ENCODE measurements around the gene NAGLU. TPM values are rescaled to one million over a fixed set of nuclear protein-coding genes. Genes with fewer than 3 reads are reported as not detected.

NAGLU gene
- total and polyA plus RNA-seq, 10 of the 15 experiments (the other 5 are each of a cell fraction or from before 2014, with no cell fraction given) = 0.23 to 27.5 (median 8.9) TPM

DNA sequence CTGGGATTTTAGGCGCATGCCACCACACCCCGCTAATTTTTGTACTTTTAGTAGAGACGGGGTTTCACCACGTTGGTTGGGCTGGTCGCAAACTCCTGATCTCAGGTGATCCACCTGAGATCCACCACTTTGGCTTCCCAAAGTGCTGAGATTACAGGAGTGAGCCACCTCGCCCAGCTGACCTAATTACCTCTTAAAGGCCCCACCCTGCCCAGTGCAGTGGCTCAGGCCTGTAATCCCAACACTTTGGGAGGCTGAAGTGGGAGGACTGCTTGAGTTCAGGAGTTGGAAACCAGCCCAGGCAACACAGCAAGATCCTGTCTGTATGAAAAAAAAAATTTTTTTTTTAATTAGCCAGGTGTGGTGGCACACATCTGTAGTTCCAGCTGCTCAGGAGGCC lies 23.0 kb downstream of the NAGLU start:
- in situ Hi-C loops (cut with MboI) = no loop called here
- WGBS (ENCODE audit: insufficient coverage, insufficient replicate concordance, low lambda C conversion rate, missing lambda C conversion rate) = 95% methylated on average over 6 of the region's 6 CpGs

More for the DNA sequence above, 23.0 kb downstream of the NAGLU start:
- ChIA-PET RAD21 (ENCODE audit: unreplicated experiment) (interaction anchor here (0.8 kb wide), 1 partner anchor 50 kb away, joined by 4 read pairs; the partner anchor contains the start of genes RETREG3 and TUBG1), SMC1A (ENCODE audit: uncharacterized antibody, unreplicated experiment) (no interaction called here), CTCF (interaction anchor here (1.0 to 1.5 kb wide), 2 partner anchors 11 kb away, joined by 3 to 6 read pairs; no protein-coding TSS in a partner anchor), POLR2A (interaction anchor here (0.6 to 1.4 kb wide), 3 partner anchors 47 to 426 kb away, joined by 3 to 6 read pairs (median 4); partner anchors contain the start of gene PLEKHH3)
- H3K4me1 ChIP-seq (ENCODE audit: control insufficient read depth, insufficient read depth, low read length) = peaks cover 16% of the 10 kb centered on the region
- ATAC-seq = no peak
- no peak overlapping the region for H3K4me3 ChIP-seq
- H3K4me2 ChIP-seq (ENCODE audit: control insufficient read depth, insufficient read depth) = no peak overlapping the region
- no peaks in the 10 kb centered on the region for H3K9me3 ChIP-seq (replicated peaks; ENCODE audit: control insufficient read depth, insufficient read depth, low read length)
- TF ChIP-seq, protein P1, sequence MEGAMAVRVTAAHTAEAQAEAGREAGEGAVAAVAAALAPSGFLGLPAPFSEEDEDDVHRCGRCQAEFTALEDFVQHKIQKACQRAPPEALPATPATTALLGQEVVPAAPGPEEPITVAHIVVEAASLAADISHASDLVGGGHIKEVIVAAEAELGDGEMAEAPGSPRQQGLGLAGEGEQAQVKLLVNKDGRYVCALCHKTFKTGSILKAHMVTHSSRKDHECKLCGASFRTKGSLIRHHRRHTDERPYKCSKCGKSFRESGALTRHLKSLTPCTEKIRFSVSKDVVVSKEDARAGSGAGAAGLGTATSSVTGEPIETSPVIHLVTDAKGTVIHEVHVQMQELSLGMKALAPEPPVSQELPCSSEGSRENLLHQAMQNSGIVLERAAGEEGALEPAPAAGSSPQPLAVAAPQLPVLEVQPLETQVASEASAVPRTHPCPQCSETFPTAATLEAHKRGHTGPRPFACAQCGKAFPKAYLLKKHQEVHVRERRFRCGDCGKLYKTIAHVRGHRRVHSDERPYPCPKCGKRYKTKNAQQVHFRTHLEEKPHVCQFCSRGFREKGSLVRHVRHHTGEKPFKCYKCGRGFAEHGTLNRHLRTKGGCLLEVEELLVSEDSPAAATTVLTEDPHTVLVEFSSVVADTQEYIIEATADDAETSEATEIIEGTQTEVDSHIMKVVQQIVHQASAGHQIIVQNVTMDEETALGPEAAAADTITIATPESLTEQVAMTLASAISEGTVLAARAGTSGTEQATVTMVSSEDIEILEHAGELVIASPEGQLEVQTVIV (IDR thresholded peaks at IDR 0.05; ENCODE audit: borderline replicate concordance, partially characterized antibody) = no peak
- TF ChIP-seq CHD2 (IDR thresholded peaks at IDR 0.05; ENCODE audit: borderline replicate concordance, low read depth, low read length) = no peak
- no peak for TF ChIP-seq CBX3 (IDR thresholded peaks at IDR 0.05; ENCODE audit: borderline replicate concordance, low read depth)
- TF ChIP-seq, protein P2, sequence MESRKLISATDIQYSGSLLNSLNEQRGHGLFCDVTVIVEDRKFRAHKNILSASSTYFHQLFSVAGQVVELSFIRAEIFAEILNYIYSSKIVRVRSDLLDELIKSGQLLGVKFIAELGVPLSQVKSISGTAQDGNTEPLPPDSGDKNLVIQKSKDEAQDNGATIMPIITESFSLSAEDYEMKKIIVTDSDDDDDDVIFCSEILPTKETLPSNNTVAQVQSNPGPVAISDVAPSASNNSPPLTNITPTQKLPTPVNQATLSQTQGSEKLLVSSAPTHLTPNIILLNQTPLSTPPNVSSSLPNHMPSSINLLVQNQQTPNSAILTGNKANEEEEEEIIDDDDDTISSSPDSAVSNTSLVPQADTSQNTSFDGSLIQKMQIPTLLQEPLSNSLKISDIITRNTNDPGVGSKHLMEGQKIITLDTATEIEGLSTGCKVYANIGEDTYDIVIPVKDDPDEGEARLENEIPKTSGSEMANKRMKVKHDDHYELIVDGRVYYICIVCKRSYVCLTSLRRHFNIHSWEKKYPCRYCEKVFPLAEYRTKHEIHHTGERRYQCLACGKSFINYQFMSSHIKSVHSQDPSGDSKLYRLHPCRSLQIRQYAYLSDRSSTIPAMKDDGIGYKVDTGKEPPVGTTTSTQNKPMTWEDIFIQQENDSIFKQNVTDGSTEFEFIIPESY (IDR thresholded peaks at IDR 0.05) = no peak
- TF ChIP-seq, protein P3, sequence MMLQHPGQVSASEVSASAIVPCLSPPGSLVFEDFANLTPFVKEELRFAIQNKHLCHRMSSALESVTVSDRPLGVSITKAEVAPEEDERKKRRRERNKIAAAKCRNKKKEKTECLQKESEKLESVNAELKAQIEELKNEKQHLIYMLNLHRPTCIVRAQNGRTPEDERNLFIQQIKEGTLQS (IDR thresholded peaks at IDR 0.05; ENCODE audit: borderline replicate concordance, extremely low read depth, low read depth, low read length) = no peak
- TF ChIP-seq, protein P4, sequence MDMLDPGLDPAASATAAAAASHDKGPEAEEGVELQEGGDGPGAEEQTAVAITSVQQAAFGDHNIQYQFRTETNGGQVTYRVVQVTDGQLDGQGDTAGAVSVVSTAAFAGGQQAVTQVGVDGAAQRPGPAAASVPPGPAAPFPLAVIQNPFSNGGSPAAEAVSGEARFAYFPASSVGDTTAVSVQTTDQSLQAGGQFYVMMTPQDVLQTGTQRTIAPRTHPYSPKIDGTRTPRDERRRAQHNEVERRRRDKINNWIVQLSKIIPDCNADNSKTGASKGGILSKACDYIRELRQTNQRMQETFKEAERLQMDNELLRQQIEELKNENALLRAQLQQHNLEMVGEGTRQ (IDR thresholded peaks at IDR 0.05; ENCODE audit: borderline replicate concordance, low read depth, low read length) = no peak
- TF ChIP-seq KLF5 (IDR thresholded peaks at IDR 0.05; ENCODE audit: partially characterized antibody) = no peak
- TF ChIP-seq BMI1 (IDR thresholded peaks at IDR 0.05; ENCODE audit: borderline replicate concordance) = no peak
- no peak for TF ChIP-seq POU2F2 (IDR thresholded peaks at IDR 0.05; ENCODE audit: borderline replicate concordance, low read depth, low read length)
- TF ChIP-seq HDAC2 (IDR thresholded peaks at IDR 0.05) = no peak
- TF ChIP-seq, protein P5, sequence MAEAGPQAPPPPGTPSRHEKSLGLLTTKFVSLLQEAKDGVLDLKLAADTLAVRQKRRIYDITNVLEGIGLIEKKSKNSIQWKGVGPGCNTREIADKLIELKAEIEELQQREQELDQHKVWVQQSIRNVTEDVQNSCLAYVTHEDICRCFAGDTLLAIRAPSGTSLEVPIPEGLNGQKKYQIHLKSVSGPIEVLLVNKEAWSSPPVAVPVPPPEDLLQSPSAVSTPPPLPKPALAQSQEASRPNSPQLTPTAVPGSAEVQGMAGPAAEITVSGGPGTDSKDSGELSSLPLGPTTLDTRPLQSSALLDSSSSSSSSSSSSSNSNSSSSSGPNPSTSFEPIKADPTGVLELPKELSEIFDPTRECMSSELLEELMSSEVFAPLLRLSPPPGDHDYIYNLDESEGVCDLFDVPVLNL (IDR thresholded peaks at IDR 0.05; ENCODE audit: low read depth, low read length) = no peak
- TF ChIP-seq RB1 (IDR thresholded peaks at IDR 0.05; ENCODE audit: borderline replicate concordance) = no peak
- no peak for TF ChIP-seq MYC (IDR thresholded peaks at IDR 0.05; ENCODE audit: insufficient read depth, insufficient read length, insufficient replicate concordance, low read length, severe bottlenecking)
- TF ChIP-seq NFYB (IDR thresholded peaks at IDR 0.05; ENCODE audit: insufficient read depth, low read depth, low read length) = no peak
- TF ChIP-seq NFXL1 (IDR thresholded peaks at IDR 0.05; ENCODE audit: borderline replicate concordance) = no peak
- H3K27ac ChIP-seq (ENCODE audit: control insufficient read depth, insufficient read depth) = no peak overlapping the region
- no peaks in the 10 kb centered on the region for H4K20me1 ChIP-seq (ENCODE audit: control insufficient read depth, insufficient read depth)
- FAIRE-seq = no peak
- no TSS peak for BruUV-seq (replicated peaks)
- peaks cover 0 to 5% of the 10 kb centered on the region in 2 experiments; a peak in 1 of 4 replicates for H3K36me3 ChIP-seq (ENCODE audit: control insufficient read depth in 2 of 2, insufficient read depth in 2 of 2, low read length in 1 of 2)
- no peaks in the 10 kb centered on the region for H3K27me3 ChIP-seq (replicated peaks in 1 of 2; ENCODE audit: control insufficient read depth in 2 of 2, insufficient read depth in 2 of 2, low read length in 1 of 2)
- no peak overlapping the region; the same call in 1 of the 2 replicates for H3K9ac ChIP-seq (ENCODE audit: control insufficient read depth, insufficient read depth, low read length)
- DNase-seq (ENCODE audit: low read depth, low spot score) = no peak
- H2AFZ ChIP-seq (ENCODE audit: control insufficient read depth, low read depth, low read length) = no peak overlapping the region
- H3K79me2 ChIP-seq (ENCODE audit: control insufficient read depth, insufficient read depth, low read length) = peaks cover 41% of the 10 kb centered on the region
- intact Hi-C loops (cut with micrococcal nuclease; ENCODE audit: unreplicated experiment) = no loop called here

Data from GM12878 (cell line).